Sigmoid colon (tissue), 4 donors: ENCODE data around the gene KLHDC8A.

Experiments
- POLR2AphosphoS5 ChIP-seq, 4 donors: sonication (generic); formaldehyde crosslinking; IDR thresholded peaks; one replicate each; pipeline ENCODE4 v1.6.1; 2017; ENCODE audit warnings: antibody characterized with exemption in 4 of 4
- TF ChIP-seq, protein P1 (sequence below), 4 experiments: fragments of 450-650 bp in 3 of 4; fragments of 200-600 bp in 1 of 4; IDR thresholded peaks; one replicate each; pipeline ENCODE4 v1.5.1; 2016 to 2019; ENCODE audit warnings: antibody characterized with exemption in 4 of 4, mild to moderate bottlenecking in 3 of 4, moderate library complexity in 2 of 4

GRCh38 chr1:205379056-205379455, 22.3 kb upstream of the KLHDC8A start:
- no peak for TF ChIP-seq POLR2AphosphoS5 (IDR thresholded peaks at IDR 0.05)
- TF ChIP-seq, protein P1, sequence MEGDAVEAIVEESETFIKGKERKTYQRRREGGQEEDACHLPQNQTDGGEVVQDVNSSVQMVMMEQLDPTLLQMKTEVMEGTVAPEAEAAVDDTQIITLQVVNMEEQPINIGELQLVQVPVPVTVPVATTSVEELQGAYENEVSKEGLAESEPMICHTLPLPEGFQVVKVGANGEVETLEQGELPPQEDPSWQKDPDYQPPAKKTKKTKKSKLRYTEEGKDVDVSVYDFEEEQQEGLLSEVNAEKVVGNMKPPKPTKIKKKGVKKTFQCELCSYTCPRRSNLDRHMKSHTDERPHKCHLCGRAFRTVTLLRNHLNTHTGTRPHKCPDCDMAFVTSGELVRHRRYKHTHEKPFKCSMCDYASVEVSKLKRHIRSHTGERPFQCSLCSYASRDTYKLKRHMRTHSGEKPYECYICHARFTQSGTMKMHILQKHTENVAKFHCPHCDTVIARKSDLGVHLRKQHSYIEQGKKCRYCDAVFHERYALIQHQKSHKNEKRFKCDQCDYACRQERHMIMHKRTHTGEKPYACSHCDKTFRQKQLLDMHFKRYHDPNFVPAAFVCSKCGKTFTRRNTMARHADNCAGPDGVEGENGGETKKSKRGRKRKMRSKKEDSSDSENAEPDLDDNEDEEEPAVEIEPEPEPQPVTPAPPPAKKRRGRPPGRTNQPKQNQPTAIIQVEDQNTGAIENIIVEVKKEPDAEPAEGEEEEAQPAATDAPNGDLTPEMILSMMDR (IDR thresholded peaks at IDR 0.05): no peak
